NT2/D1 (cell line): ENCODE data around the gene EGFLAM.

Source experiments
- DNase-seq: peaks from one replicate; pipeline ENCODE4 v3.0.0-alpha.2; 2011; ENCODE audit warnings: low read depth, low spot score
- H3K27me3 ChIP-seq: 2 replicates; pipeline ENCODE4 v1.6.0; 2011; ENCODE audit warnings: mild to moderate bottlenecking; ENCODE audit not compliant: insufficient read length, insufficient read depth
- H3K36me3 ChIP-seq: 2 replicates; pipeline ENCODE4 v1.6.1; 2011; ENCODE audit warnings: mild to moderate bottlenecking, low read length, mixed read lengths; ENCODE audit not compliant: insufficient read depth, insufficient read length
- H3K4me1 ChIP-seq: 2 replicates; pipeline ENCODE4 v1.5.1; 2011; ENCODE audit not compliant: insufficient read depth, insufficient read length
- H3K4me3 ChIP-seq: 2 replicates; pipeline ENCODE4 v1.5.1; 2011; ENCODE audit warnings: low read depth; ENCODE audit not compliant: insufficient read length
- H3K9ac ChIP-seq: 2 replicates; pipeline ENCODE4 v1.6.0; 2011; ENCODE audit warnings: low read depth; ENCODE audit not compliant: insufficient read length
- H3K9me3 ChIP-seq: 2 replicates; pipeline ENCODE4 v1.5.1; 2011; ENCODE audit warnings: mild to moderate bottlenecking, low read length; ENCODE audit not compliant: insufficient read depth
- SUZ12 ChIP-seq: IDR thresholded peaks from 2 replicates; pipeline ENCODE4 v1.6.1; 2011; ENCODE audit not compliant: insufficient read length, insufficient read depth; ENCODE audit errors: extremely low read depth
- YY1 ChIP-seq: IDR thresholded peaks from 2 replicates; pipeline ENCODE4 v1.6.1; 2011; ENCODE audit not compliant: insufficient read length, insufficient read depth
- ZNF274 ChIP-seq: IDR thresholded peaks from 2 replicates; pipeline ENCODE4 v1.6.1; 2011; ENCODE audit warnings: mild to moderate bottlenecking, low read depth, low read length

The EGFLAM gene

GRCh38 chr5:38346593-38346992 is 88.2 kb downstream of the EGFLAM start:
- TF ChIP-seq YY1 (no peak), ZNF274 (no peak), SUZ12 (no peak)
- Histone ChIP-seq H3K27me3 (no peaks in the 10 kb centered on the region), H3K4me3 (no peak overlapping the region), H3K36me3 (no peaks in the 10 kb centered on the region), H3K4me1 (no peaks in the 10 kb centered on the region), H3K9ac (no peak overlapping the region), H3K9me3 (no peaks in the 10 kb centered on the region)
- DNase-seq: no peak

GRCh38 chr5:38347040-38347763 is 88.8 kb downstream of the EGFLAM start:
- no peaks in the 10 kb centered on the region for H3K36me3 ChIP-seq
- no peaks in the 10 kb centered on the region for H3K4me1 ChIP-seq
- H3K4me3 ChIP-seq: no peak overlapping the region
- H3K27me3 ChIP-seq: no peaks in the 10 kb centered on the region
- H3K9ac ChIP-seq: no peak overlapping the region
- TF ChIP-seq YY1: no peak
- no peak for TF ChIP-seq ZNF274
- TF ChIP-seq SUZ12: no peak
- DNase-seq: no peak
- no peaks in the 10 kb centered on the region for H3K9me3 ChIP-seq

GRCh38 chr5:38347896-38348295 is 89.5 kb downstream of the EGFLAM start:
- no peak overlapping the region for H3K9ac ChIP-seq
- H3K9me3 ChIP-seq: no peaks in the 10 kb centered on the region
- no peak for DNase-seq
- no peak for TF ChIP-seq ZNF274
- no peaks in the 10 kb centered on the region for H3K27me3 ChIP-seq
- H3K4me1 ChIP-seq: no peaks in the 10 kb centered on the region
- no peak overlapping the region for H3K4me3 ChIP-seq
- no peaks in the 10 kb centered on the region for H3K36me3 ChIP-seq

GRCh38 chr5:38360323-38361061 is 102.1 kb downstream of the EGFLAM start:
- Histone ChIP-seq H3K27me3 (no peaks in the 10 kb centered on the region), H3K9me3 (no peaks in the 10 kb centered on the region), H3K4me1 (no peaks in the 10 kb centered on the region), H3K9ac (no peak overlapping the region), H3K4me3 (no peak overlapping the region), H3K36me3 (no peaks in the 10 kb centered on the region)
- no peak for DNase-seq
- TF ChIP-seq SUZ12: no peak

GRCh38 chr5:38362713-38363112 is 104.4 kb downstream of the EGFLAM start:
- DNase-seq: no peak
- Histone ChIP-seq H3K9ac (no peak overlapping the region), H3K4me1 (no peaks in the 10 kb centered on the region), H3K36me3 (no peaks in the 10 kb centered on the region), H3K4me3 (no peak overlapping the region), H3K27me3 (no peaks in the 10 kb centered on the region), H3K9me3 (no peaks in the 10 kb centered on the region)
- TF ChIP-seq ZNF274 (no peak), YY1 (no peak), SUZ12 (no peak)

- H3K9me3 ChIP-seq: no peaks in the 10 kb centered on the region
- no peaks in the 10 kb centered on the region for H3K4me1 ChIP-seq
- no peak overlapping the region for H3K4me3 ChIP-seq
- no peaks in the 10 kb centered on the region for H3K36me3 ChIP-seq
- no peak for DNase-seq
- H3K9ac ChIP-seq: no peak overlapping the region
- H3K27me3 ChIP-seq: no peaks in the 10 kb centered on the region
- TF ChIP-seq YY1: no peak
- TF ChIP-seq SUZ12: no peak
- no peak for TF ChIP-seq ZNF274
Measured at GRCh38 chr5:38364825-38365224, 106.5 kb downstream of the EGFLAM start.

GRCh38 chr5:38367410-38367809 is 109.1 kb downstream of the EGFLAM start:
- H3K4me1 ChIP-seq: no peaks in the 10 kb centered on the region
- no peaks in the 10 kb centered on the region for H3K9me3 ChIP-seq
- TF ChIP-seq YY1 (no peak), ZNF274 (no peak), SUZ12 (no peak)
- no peak for DNase-seq
- H3K36me3 ChIP-seq: no peaks in the 10 kb centered on the region
- H3K4me3 ChIP-seq: no peak overlapping the region
- no peaks in the 10 kb centered on the region for H3K27me3 ChIP-seq
- no peak overlapping the region for H3K9ac ChIP-seq

- Histone ChIP-seq H3K9me3 (no peaks in the 10 kb centered on the region), H3K9ac (no peak overlapping the region), H3K4me3 (no peak overlapping the region), H3K27me3 (no peaks in the 10 kb centered on the region), H3K36me3 (no peaks in the 10 kb centered on the region), H3K4me1 (no peaks in the 10 kb centered on the region)
- TF ChIP-seq ZNF274 (no peak), YY1 (no peak), SUZ12 (no peak)
- no peak for DNase-seq
Measured at GRCh38 chr5:38367966-38368365, 109.6 kb downstream of the EGFLAM start.
